Left colon (tissue), 2 donors: ENCODE data around the gene SKI. TPM values are rescaled to one million over a fixed set of nuclear protein-coding genes. Genes with fewer than 3 reads are reported as not detected.

Source experiments
- ATAC-seq: fragments of 200-7000 bp; cut with Tn5 transposase; one replicate; pipeline ENCODE4 v1.9.1; 2020; ENCODE audit warnings: mild to moderate bottlenecking, moderate library complexity
- DNase-seq, 2 donors: peaks; one replicate each; pipeline ENCODE4 v3.0.0-alpha.2; 2020
- intact Hi-C, 2 donors: fragments of 100-400 bp; cut with DNase I in 1 of 2; cut with micrococcal nuclease in 1 of 2; formaldehyde crosslinking; loops; one replicate each; pipeline versions ENCODE4 v1.11.2 to v1.14.0; 2022; cut with DNase I, micrococcal nuclease
- total RNA-seq, 2 donors: library from RNA; stranded (reverse); fragmentation: NEBNext Ultra II Directional; extraction: Animal tissue kit (Norgen Biotek cat#: 25700); gene quantifications; one replicate each; pipeline ENCODE4 v1.2.1, GENCODE V29; 2021
- donor health status: DM: no; HTN: no; CAD: no.
- donor health status: DM: yes; HTN: yes; CAD: no.

SKI gene
- total RNA-seq, 2 donors from 2014 or later, result 30.2 to 35.5 TPM

DNA sequence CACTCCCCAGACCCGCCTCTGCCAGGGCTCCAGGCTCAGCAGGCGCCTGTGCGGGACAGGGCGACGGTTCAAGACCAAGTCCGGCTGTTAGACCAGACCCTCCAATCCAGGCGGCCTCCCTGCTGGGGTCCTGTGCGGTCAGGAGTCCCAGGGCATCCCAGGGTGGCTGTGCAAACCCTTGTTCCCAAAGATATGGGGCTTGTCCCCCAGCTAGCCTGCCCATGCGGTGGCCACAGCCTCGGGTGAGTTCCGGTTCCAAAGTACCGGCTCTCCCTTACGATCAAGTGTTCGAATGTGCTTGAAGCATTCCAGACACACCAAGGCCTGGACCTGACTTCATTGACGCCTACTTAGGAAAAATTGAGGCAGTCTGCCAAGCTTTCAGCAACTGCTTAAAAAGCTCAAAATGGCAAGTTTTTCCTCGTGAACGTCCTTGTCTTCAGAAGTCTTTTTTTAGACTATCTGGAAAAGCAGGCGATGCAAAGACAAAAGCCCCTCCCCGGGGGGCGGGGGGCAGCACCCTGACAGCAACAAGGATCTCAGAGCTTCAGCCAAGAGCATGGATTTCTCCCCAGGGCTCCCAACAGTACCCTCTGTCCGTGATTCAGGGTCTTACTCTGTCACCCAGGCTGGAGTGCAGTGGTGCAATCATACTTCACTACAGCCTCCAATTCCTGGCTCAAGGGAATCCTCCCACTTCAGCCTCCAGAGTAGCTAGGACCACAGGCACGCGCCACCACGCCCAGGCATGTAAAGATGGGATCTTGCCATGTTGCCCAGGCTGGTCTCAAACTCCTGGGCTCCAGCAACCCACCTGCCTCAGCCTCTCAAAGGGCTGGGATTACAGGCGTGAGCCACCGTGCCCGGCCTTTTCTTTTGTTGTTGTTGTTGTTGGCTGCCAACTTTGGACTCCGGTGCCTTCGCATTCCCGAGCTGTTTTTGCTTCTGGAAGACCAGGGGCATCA lies 35.8 kb upstream of the SKI start:
- ATAC-seq (no peak), DNase-seq (no peak)
- intact Hi-C loops, result no loop called here

- ATAC-seq (no peak), DNase-seq (peak in 1 of 2 donors; percentile 54)
- intact Hi-C loops, result no loop called here
Measured at GRCh38 chr1:2193514-2194281, 34.4 kb upstream of the SKI start.

DNA sequence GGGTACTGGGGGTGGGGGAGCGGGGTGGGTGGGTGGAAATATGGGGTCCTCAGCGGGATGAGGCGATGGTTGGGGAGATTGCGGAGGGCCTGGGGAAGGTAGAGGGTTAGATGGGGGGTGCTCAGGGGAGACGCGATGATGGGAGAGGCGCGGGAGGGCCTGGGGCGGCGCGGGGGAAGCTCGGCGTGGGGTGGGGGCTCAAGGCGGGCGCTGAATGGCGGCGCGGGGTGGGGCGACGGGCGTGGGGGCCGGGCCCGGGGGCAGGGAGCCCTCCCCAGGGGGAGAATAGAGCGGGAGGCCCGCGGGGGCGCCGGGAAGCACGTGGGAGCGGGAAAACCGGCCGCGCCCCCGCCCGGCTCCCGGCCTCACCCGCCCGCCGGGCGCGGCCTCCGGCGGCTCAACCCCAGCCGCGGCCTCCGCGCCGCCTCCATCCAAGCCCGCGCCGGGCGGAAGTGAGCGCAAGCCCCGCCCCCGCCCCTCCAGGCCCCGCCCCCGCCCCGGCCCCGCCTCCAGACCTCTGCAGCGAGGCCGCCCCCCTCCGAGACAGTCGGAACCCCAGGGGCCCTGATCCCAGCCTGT lies 33.7 kb upstream of the SKI start, which contains the start of gene FAAP20:
Gene FAAP20, minus strand, starts transcription at position 454 of the 579 bp plus-strand sequence. Its CDS starts 23 bp downstream, at position 431.
- peak; percentile 56 for ATAC-seq
- intact Hi-C loops, result no loop called here
- no peak for DNase-seq

GRCh38 chr1:2194898-2195673 lies 33.0 kb upstream of the SKI start:
- intact Hi-C loops, result loop anchor here (5.0 kb wide), 1 partner anchor 187 kb away; no protein-coding TSS in a partner anchor

GRCh38 chr1:2195785-2196184 lies 32.3 kb upstream of the SKI start:
- DNase-seq (no peak), ATAC-seq (no peak)
- intact Hi-C loops, result loop anchor here (5.0 kb wide), 1 partner anchor 187 kb away; no protein-coding TSS in a partner anchor

More at GRCh38 chr1:2194898-2195673, 33.0 kb upstream of the SKI start:
- peak; percentile 92 to 93 for DNase-seq
- peak; percentile 67 for ATAC-seq

- ATAC-seq (no peak), DNase-seq (no peak)
- intact Hi-C loops, result loop anchor here (5.0 kb wide), 1 partner anchor 185 kb away; no protein-coding TSS in a partner anchor
Measured at GRCh38 chr1:2196901-2197638, 31.0 kb upstream of the SKI start.

- no peak for DNase-seq
- no peak for ATAC-seq
- intact Hi-C loops, result loop anchor here (5.0 kb wide), 1 partner anchor 185 kb away; no protein-coding TSS in a partner anchor
Measured at GRCh38 chr1:2197707-2198165, 30.4 kb upstream of the SKI start.

- ATAC-seq (peak; percentile 35), DNase-seq (peak; percentile 72 to 85)
- intact Hi-C loops, result loop anchor here (5.0 kb wide), 1 partner anchor 184 kb away; no protein-coding TSS in a partner anchor
Measured at GRCh38 chr1:2198571-2198970, 29.5 kb upstream of the SKI start.

DNA sequence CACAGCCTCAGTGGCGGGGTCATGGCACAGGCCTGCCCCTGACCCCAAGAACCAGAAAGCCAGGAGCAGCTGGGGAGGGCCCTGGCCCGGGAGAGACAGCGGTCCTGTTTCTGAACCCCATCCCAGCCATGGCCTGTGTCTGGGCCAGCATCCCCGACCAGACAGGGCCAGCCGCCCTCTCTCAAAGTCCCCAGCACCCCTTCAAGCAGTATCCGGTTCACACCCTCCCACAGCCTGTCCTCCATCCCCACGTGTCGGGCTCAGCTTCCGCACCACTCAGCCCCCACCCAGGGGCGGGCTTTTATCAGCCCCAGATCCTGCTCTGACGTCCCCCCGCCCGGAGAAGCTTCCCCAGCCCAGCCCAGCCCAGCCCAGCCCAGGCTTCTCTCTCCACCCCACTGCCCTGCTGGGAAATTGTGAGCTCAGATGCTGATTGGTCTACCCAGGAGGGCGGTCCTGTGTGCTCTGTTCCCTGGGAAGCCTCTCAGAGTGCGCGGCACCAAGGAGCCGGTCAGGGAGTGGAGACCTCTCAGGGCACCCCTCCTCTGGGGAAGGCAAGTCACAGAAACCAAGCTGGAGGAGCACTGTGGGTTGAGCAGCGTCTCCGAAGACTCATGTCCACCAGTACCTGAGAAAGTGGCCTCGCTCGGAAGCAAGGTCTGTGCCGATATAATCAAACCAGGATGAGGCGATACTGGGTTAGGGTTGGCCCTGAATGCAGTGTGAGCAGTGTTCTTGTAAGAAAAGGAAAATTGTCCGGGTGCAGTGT lies 28.9 kb upstream of the SKI start:
- DNase-seq (peak; percentile 91 to 96), ATAC-seq (peak; percentile 75)
- intact Hi-C loops, result loop anchor here (5.0 kb wide), 1 partner anchor 183 kb away; no protein-coding TSS in a partner anchor

DNA sequence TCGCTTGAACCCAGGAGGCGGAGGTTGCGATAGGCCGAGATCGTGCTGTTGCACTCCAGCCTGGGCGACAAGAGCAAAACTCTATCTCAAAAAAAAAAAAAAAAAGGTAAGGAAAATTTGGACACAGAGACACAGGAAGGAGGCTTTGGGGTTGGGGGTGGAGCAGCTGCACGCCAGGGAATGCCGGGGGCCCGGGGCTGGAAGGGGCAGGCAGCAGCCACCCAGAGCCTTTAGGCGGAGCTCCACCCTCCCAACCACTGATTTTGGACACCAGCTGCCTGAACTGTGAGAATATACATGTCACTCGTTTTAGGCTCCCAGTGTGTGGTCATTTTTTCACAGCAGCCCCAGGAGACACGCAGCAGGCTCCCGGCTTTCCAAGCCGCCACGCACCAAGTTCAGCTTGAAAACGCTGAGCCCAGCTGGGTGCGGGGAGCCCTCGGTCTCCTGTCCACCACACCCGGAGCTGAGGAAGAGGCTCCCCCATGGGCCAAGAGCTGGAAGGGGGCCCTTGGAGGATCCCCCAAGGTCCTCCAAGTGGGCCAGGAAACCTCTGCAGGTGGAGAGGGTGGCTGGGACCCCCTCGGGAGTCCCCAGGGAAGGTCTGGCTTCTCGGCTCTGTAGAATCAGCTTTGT lies 27.7 kb upstream of the SKI start:
- intact Hi-C loops, result no loop called here
- DNase-seq (no peak), ATAC-seq (no peak)

GRCh38 chr1:2201062-2201461 lies 27.1 kb upstream of the SKI start:
- DNase-seq (no peak), ATAC-seq (no peak)
- intact Hi-C loops, result no loop called here

DNA sequence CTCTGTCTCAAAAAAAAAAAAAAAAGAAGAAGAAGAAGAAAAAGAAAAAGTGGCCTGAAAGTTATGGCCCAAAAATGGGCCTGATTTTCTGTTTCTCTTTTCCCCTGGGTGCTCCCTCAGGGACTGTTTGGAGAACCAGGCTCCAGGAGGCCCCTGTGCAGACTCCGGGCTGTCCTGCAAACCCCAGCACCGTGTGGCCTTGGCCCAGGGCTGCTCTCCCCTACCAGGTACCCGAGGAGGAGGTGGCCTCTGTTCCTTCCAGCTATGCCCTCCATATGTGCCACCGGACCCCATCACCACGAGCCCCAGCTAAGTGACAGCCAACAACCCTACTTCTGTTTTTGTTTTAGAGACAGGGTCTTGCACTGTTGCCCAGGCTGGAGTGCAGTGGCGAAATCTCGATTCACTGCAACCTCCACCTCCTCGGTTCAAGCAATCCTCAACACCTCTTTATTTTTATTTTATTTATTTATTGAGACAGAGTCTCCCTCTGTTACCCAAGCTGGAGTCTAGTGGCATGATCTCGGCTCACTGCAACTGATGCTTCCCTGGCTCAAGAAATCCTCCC lies 26.0 kb upstream of the SKI start:
- intact Hi-C loops, result no loop called here
- DNase-seq (no peak), ATAC-seq (no peak)

DNA sequence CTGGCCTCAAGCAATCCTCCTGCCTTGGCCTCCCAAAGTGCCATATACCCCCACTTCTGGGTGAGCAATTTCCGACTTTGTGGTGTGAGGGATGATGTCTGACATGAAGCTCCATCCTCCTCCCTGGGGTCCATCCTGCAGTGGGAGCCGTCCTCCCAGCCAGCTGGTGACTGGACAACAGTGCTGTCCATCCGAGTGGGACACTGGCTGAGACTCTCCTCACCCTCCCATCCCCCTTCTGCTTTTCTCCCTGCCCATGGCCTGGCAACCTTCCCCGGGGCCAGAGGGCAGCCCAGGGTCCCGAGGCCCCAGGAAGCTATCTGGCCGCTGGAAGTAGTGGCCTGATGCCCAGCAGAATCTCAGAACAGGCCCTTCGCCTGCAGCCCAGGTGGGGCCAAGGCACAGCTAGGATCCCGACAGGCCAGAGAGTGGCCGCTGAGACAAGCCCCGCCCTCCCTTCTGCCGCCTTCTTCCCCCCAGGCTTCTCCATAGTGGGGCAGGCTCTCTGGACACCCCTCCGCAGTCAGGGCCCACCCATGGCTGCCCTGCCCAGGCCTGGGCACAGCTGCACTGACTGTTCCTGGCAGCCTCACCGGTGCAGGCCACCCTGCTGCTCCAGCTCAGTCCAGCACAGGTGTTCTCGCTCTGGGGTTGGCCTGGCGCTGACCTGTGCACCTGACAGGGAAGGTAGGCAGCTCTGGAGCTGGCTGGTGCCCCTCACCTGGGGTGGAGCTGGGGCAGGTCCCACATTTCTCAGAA lies 25.1 kb upstream of the SKI start:
- intact Hi-C loops, result no loop called here
- ATAC-seq (no peak), DNase-seq (no peak)

- intact Hi-C loops, result no loop called here
Measured at GRCh38 chr1:2203671-2204414, 24.3 kb upstream of the SKI start.

More at GRCh38 chr1:2203671-2204414, 24.3 kb upstream of the SKI start:
- ATAC-seq, result no peak
- DNase-seq, result peak in 1 of 2 donors; percentile 51
